ENCODE results near the gene RHOF. TPM values are rescaled to one million over a fixed set of nuclear protein-coding genes. Genes with fewer than 3 reads are reported as not detected.

Gene RHOF
- total and polyA plus RNA-seq, 4 donors: 0.97 to 7.0 (median 3.5) TPM

DNA sequence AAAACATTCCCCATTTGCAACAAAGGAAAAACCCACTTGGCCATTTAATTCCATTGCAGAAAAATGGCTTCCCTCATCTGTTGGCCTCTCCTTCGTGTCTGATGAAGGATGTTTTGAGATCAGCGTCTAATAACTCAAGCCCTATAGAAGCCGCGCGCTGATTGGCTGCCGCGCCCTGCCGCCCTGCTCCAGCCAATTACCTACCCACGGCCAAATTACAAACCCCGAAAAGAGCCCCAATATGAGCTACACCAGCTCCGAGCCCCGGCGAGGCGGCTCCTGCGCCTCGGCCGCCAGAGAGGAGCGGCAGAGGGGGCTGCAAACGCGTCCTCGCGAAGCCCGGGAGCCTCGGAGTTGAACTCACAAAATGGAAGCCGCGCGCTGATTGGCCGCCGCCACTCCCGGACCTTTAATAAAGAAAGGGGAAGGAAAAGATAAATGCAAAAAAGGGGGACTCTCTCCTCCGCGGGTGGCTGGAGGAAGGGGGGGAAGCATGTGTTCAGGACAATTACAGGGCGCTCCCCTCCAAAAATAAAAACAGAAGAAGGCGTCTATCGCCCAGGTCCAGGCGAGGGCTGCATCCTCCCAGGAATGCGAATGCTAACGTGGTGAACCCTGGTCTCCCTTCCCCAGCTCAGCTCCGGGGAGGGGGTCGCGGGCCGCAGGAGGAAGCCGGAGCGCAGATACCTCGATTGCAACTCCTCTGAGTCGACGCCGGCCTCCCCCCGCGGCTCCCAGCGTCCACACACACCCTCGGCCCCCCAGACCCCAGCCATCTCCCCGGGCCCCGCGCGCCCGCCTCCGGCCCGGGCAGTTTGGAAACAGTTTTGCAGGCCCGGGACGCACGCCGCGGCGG, 9.6 kb upstream of the RHOF start:
- H3K4me1 ChIP-seq (ENCODE audit: control insufficient read depth in 4 of 4, insufficient read depth in 4 of 4, low read length in 3 of 4): peaks cover 4 to 46% (median 34%) of the 10 kb centered on the region in 4 donors
- H3K36me3 ChIP-seq (ENCODE audit: control insufficient read depth in 4 of 4, insufficient read depth in 3 of 4, low read depth in 1 of 4, low read length in 3 of 4): peaks cover 0 to 2% (median 0%) of the 10 kb centered on the region in 4 donors
- H3K9ac ChIP-seq (ENCODE audit: low read depth in 1 of 2, low read length in 2 of 2): peak overlapping the region; percentile 83 to 99
- peak overlapping the region; percentile 66 to 93 (median 76) for H3K4me3 ChIP-seq (ENCODE audit: low read depth in 1 of 3, low read length in 3 of 3)
- H3K9me3 ChIP-seq (ENCODE audit: control insufficient read depth in 4 of 4, low read length in 3 of 4): no peaks in the 10 kb centered on the region
- TF ChIP-seq HNF4A (conservative IDR thresholded peaks at IDR 0.05) (no peak), EGR1 (IDR thresholded peaks at IDR 0.05; ENCODE audit: low read depth in 2 of 2) (peak in 1 of 2 donors; percentile 16), SP1 (IDR thresholded peaks at IDR 0.05) (peak; percentile 75), FOXA1 (IDR thresholded peaks at IDR 0.05) (no peak), RXRA (IDR thresholded peaks at IDR 0.05) (peak; percentile 26), YY1 (IDR thresholded peaks at IDR 0.05) (peak; percentile 99), JUND (IDR thresholded peaks at IDR 0.05) (peak in 1 of 2 donors; percentile 42), TAF1 (conservative IDR thresholded peaks at IDR 0.05) (peak; percentile 99), RAD21 (IDR thresholded peaks at IDR 0.05) (peak in 1 of 2 donors; percentile 4), ATF3 (IDR thresholded peaks at IDR 0.05) (peak; percentile 29), GABPA (IDR thresholded peaks at IDR 0.05 in 1 of 2, conservative IDR thresholded peaks at IDR 0.05 in 1 of 2) (no peak)
- TF ChIP-seq, protein P1, sequence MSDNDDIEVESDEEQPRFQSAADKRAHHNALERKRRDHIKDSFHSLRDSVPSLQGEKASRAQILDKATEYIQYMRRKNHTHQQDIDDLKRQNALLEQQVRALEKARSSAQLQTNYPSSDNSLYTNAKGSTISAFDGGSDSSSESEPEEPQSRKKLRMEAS (IDR thresholded peaks at IDR 0.05): peak; percentile 6
- TF ChIP-seq, protein P2, sequence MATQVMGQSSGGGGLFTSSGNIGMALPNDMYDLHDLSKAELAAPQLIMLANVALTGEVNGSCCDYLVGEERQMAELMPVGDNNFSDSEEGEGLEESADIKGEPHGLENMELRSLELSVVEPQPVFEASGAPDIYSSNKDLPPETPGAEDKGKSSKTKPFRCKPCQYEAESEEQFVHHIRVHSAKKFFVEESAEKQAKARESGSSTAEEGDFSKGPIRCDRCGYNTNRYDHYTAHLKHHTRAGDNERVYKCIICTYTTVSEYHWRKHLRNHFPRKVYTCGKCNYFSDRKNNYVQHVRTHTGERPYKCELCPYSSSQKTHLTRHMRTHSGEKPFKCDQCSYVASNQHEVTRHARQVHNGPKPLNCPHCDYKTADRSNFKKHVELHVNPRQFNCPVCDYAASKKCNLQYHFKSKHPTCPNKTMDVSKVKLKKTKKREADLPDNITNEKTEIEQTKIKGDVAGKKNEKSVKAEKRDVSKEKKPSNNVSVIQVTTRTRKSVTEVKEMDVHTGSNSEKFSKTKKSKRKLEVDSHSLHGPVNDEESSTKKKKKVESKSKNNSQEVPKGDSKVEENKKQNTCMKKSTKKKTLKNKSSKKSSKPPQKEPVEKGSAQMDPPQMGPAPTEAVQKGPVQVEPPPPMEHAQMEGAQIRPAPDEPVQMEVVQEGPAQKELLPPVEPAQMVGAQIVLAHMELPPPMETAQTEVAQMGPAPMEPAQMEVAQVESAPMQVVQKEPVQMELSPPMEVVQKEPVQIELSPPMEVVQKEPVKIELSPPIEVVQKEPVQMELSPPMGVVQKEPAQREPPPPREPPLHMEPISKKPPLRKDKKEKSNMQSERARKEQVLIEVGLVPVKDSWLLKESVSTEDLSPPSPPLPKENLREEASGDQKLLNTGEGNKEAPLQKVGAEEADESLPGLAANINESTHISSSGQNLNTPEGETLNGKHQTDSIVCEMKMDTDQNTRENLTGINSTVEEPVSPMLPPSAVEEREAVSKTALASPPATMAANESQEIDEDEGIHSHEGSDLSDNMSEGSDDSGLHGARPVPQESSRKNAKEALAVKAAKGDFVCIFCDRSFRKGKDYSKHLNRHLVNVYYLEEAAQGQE (IDR thresholded peaks at IDR 0.05): peak; percentile 93
- H3K27ac ChIP-seq (ENCODE audit: low read depth in 1 of 2, low read length in 2 of 2): peak overlapping the region; percentile 99 to 100
- DNase-seq (ENCODE audit: low spot score): peak; percentile 92
- WGBS: 1% methylated on average over 65 of the region's 65 CpGs
- H3K27me3 ChIP-seq (ENCODE audit: control insufficient read depth in 4 of 4, insufficient read depth in 4 of 4, low read length in 3 of 4): no peaks in the 10 kb centered on the region

GRCh38 chr12:121802485-121802842, 9.0 kb upstream of the RHOF start:
- Histone ChIP-seq H3K27me3 (ENCODE audit: control insufficient read depth in 4 of 4, insufficient read depth in 4 of 4, low read length in 3 of 4) (no peaks in the 10 kb centered on the region), H3K36me3 (ENCODE audit: control insufficient read depth in 4 of 4, insufficient read depth in 3 of 4, low read depth in 1 of 4, low read length in 3 of 4) (peaks cover 0 to 2% (median 0%) of the 10 kb centered on the region in 4 donors), H3K27ac (ENCODE audit: low read depth in 1 of 2, low read length in 2 of 2) (peak overlapping the region; percentile 99 to 100), H3K9me3 (ENCODE audit: control insufficient read depth in 4 of 4, low read length in 3 of 4) (no peaks in the 10 kb centered on the region), H3K9ac (ENCODE audit: low read depth in 1 of 2, low read length in 2 of 2) (peak overlapping the region; percentile 83 to 99), H3K4me1 (ENCODE audit: control insufficient read depth in 4 of 4, insufficient read depth in 4 of 4, low read length in 3 of 4) (peaks cover 2 to 47% (median 34%) of the 10 kb centered on the region in 4 donors), H3K4me3 (ENCODE audit: low read depth in 1 of 3, low read length in 3 of 3) (peak overlapping the region; percentile 66 to 93 (median 76))
- DNase-seq (ENCODE audit: low spot score): no peak
- no peak for TF ChIP-seq HNF4G (IDR thresholded peaks at IDR 0.05)
- TF ChIP-seq EGR1 (IDR thresholded peaks at IDR 0.05; ENCODE audit: low read depth in 2 of 2): no peak
- TF ChIP-seq, protein P3, sequence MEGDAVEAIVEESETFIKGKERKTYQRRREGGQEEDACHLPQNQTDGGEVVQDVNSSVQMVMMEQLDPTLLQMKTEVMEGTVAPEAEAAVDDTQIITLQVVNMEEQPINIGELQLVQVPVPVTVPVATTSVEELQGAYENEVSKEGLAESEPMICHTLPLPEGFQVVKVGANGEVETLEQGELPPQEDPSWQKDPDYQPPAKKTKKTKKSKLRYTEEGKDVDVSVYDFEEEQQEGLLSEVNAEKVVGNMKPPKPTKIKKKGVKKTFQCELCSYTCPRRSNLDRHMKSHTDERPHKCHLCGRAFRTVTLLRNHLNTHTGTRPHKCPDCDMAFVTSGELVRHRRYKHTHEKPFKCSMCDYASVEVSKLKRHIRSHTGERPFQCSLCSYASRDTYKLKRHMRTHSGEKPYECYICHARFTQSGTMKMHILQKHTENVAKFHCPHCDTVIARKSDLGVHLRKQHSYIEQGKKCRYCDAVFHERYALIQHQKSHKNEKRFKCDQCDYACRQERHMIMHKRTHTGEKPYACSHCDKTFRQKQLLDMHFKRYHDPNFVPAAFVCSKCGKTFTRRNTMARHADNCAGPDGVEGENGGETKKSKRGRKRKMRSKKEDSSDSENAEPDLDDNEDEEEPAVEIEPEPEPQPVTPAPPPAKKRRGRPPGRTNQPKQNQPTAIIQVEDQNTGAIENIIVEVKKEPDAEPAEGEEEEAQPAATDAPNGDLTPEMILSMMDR (IDR thresholded peaks at IDR 0.05; ENCODE audit: low read depth, low read length, missing input control): no peak
- TF ChIP-seq FOXA2 (IDR thresholded peaks at IDR 0.05): peak; percentile 25
- no peak for TF ChIP-seq ATF3 (IDR thresholded peaks at IDR 0.05)
- WGBS: 0% methylated on average over 1 of the region's 1 CpG
